Endothelial cell of umbilical vein (primary cell): Measurements from ENCODE around the gene SPDYE1.

ENCODE experiments used
- EZH2 ChIP-seq: IDR thresholded peaks from 2 replicates; pipeline ENCODE4 v1.6.1; 2012; ENCODE audit warnings: borderline replicate concordance, low read depth, mild to moderate bottlenecking, moderate library complexity, low read length, inconsistent platforms; ENCODE audit not compliant: severe bottlenecking
- FOS ChIP-seq: IDR thresholded peaks from 2 replicates; pipeline ENCODE4 v1.6.1; 2011; ENCODE audit warnings: mild to moderate bottlenecking, low read length, moderate library complexity, borderline replicate concordance; ENCODE audit not compliant: insufficient read depth
- POLR2A ChIP-seq: IDR thresholded peaks from 2 replicates; pipeline ENCODE4 v1.6.1; 2012; ENCODE audit warnings: low read depth, mild to moderate bottlenecking, control low read depth, low read length
- POLR2AphosphoS5 ChIP-seq: IDR thresholded peaks from 2 replicates; pipeline ENCODE4 v1.6.1; 2012; ENCODE audit warnings: low read depth, mild to moderate bottlenecking, control low read depth, low read length, moderate library complexity; ENCODE audit not compliant: insufficient read depth
- TF ChIP-seq, protein P1 (sequence below), 2 donors: IDR thresholded peaks; 1 replicate in 1 of 2; 2 replicates in 1 of 2; pipeline ENCODE4 v1.5.1; 2011; ENCODE audit warnings: low read length in 2 of 2, mild to moderate bottlenecking in 2 of 2, moderate library complexity in 2 of 2, control low read depth in 1 of 2, inconsistent platforms in 1 of 2, low read depth in 1 of 2; ENCODE audit not compliant: insufficient read depth in 1 of 2; ENCODE audit errors: extremely low read depth in 1 of 2

DNA sequence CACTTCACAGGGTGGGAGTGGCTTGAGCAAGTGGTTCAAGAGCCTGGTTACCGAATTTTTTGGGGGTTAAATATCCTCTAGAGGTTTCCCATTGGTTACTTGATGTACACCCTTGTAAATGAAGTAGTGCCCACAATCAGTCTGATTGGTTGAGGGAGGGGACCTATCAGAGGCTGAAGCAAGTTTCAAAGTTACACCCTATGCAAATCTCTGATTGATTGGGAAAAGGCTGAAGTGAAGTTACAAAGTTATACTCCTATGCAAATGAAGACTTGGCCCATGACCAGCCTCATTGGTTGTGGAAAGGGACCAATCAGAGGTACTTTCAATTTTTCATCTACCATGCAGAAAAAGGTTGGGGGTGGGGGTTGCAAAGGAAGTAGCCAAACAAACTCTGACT is 36.8 kb upstream of the SPDYE1 start:
- TF ChIP-seq EZH2 (no peak), POLR2AphosphoS5 (no peak), FOS (no peak), POLR2A (no peak)
- TF ChIP-seq, protein P1, sequence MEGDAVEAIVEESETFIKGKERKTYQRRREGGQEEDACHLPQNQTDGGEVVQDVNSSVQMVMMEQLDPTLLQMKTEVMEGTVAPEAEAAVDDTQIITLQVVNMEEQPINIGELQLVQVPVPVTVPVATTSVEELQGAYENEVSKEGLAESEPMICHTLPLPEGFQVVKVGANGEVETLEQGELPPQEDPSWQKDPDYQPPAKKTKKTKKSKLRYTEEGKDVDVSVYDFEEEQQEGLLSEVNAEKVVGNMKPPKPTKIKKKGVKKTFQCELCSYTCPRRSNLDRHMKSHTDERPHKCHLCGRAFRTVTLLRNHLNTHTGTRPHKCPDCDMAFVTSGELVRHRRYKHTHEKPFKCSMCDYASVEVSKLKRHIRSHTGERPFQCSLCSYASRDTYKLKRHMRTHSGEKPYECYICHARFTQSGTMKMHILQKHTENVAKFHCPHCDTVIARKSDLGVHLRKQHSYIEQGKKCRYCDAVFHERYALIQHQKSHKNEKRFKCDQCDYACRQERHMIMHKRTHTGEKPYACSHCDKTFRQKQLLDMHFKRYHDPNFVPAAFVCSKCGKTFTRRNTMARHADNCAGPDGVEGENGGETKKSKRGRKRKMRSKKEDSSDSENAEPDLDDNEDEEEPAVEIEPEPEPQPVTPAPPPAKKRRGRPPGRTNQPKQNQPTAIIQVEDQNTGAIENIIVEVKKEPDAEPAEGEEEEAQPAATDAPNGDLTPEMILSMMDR (IDR thresholded peaks at IDR 0.05; ENCODE audit: extremely low read depth in 1 of 2, insufficient read depth in 1 of 2, low read depth in 1 of 2, low read length in 2 of 2), result no peak
